Measurements from ENCODE around the gene GMDS. TPM values are rescaled to one million over a fixed set of nuclear protein-coding genes. Genes with fewer than 3 reads are reported as not detected.

GMDS gene
- total and polyA plus RNA-seq, 5 experiments from 2014 or later, result 11.4 to 25.0 (median 22.3) TPM

DNA sequence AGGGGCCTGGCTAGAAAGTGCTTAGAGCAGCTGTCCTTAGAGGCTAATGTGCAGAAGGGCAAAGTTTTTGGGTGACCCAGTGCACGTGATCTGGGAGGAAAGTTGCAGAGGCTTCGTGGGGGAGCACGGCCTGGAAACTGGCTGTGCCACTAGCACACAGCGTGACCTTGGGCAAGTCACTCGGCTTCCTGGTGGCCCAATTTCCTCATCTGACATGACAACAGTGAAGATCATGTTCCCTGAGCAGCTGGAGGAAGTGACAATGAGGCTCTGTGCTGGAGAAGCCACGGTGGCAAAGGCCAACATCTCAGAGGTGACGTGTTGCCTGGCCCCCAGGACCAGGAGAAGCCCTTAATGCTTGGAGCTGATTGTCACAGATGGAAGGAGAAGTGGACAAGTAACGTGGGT, 536.2 kb downstream of the GMDS start:
- no peak overlapping the region for H3K4me3 Mint-ChIP-seq
- POLR2A ChIA-PET, result no interaction called here
- H3K36me3 Mint-ChIP-seq, result peaks cover 0 to 3% (median 0%) of the 10 kb centered on the region in 3 donors
- peaks cover 0 to 7% (median 0%) of the 10 kb centered on the region in 4 donors for H3K4me1 Mint-ChIP-seq
- H3K9me3 Mint-ChIP-seq, result no peaks in the 10 kb centered on the region
- H3K27ac Mint-ChIP-seq, result peak overlapping the region in 1 of 10 donors; percentile 20
- H3K27me3 Mint-ChIP-seq, result no peaks in the 10 kb centered on the region
- DNase-seq, result no peak
- no peak for ATAC-seq

DNA sequence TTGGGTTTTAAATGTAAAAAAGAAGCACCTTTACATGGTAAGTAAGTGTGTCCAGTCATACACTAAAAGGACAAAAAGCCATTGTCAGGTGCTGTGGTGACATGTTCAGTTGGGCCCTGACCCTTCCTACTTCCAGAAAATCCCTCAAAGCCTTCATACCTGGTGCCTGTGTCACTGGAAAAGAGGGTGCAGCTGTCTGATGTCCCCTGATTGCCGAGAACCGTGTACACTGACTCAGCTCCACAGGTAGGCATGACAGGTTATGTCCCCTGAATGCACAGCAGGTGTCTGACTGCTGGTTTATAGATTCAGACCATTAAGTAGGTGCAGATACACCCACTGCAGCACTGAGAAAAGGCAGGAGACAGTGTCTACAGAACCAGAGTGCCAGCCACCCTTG, 536.6 kb downstream of the GMDS start:
- Mint-ChIP-seq H3K36me3 (peaks cover 0 to 3% (median 0%) of the 10 kb centered on the region in 3 donors), H3K4me3 (no peak overlapping the region), H3K27ac (no peak overlapping the region), H3K4me1 (peaks cover 0 to 7% (median 0%) of the 10 kb centered on the region in 4 donors), H3K27me3 (no peaks in the 10 kb centered on the region), H3K9me3 (no peaks in the 10 kb centered on the region)
- ATAC-seq, result no peak
- POLR2A ChIA-PET, result no interaction called here
- DNase-seq, result no peak

DNA sequence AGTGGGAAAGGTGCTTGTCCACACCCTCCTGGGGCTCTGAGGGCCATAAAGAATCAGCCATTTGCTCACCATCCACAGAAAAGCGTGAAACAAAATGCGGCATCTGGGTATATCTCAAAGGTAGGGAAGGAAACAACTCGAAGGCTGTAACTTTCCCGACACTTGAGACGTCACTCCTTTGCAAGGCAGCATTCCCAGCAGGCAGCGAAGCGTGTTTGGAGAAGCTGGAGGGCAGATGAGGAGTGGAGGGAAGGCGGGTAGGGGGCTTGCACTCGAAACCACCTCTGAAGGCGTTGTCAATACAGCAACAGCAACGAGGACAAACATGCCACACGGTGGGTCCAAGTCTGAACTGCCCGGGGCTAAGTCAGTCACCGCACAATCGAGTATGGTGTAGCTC, 537.3 kb downstream of the GMDS start:
- H3K4me3 Mint-ChIP-seq, result no peak overlapping the region
- no peak overlapping the region for H3K27ac Mint-ChIP-seq
- ATAC-seq, result no peak
- H3K27me3 Mint-ChIP-seq, result no peaks in the 10 kb centered on the region
- POLR2A ChIA-PET, result no interaction called here
- no peak for DNase-seq
- H3K36me3 Mint-ChIP-seq, result no peaks in the 10 kb centered on the region
- H3K4me1 Mint-ChIP-seq, result peaks cover 0 to 7% (median 0%) of the 10 kb centered on the region in 4 donors
- no peaks in the 10 kb centered on the region for H3K9me3 Mint-ChIP-seq

- no peak overlapping the region for H3K4me3 Mint-ChIP-seq
- peak overlapping the region in 1 of 10 donors; percentile 3 for H3K27ac Mint-ChIP-seq
- DNase-seq (no peak), ATAC-seq (no peak)
- no peaks in the 10 kb centered on the region for H3K9me3 Mint-ChIP-seq
- H3K4me1 Mint-ChIP-seq, result peaks cover 0 to 3% (median 0%) of the 10 kb centered on the region in 4 donors
- POLR2A ChIA-PET, result no interaction called here
- H3K36me3 Mint-ChIP-seq, result no peaks in the 10 kb centered on the region
- no peaks in the 10 kb centered on the region for H3K27me3 Mint-ChIP-seq
These were observed 539.8 kb downstream of the GMDS start for GRCh38 chr6:1705630-1706029.

GRCh38 chr6:1705183-1705582, 540.2 kb downstream of the GMDS start:
- ATAC-seq, result no peak

GRCh38 chr6:1704711-1705110, 540.7 kb downstream of the GMDS start:
- H3K36me3 Mint-ChIP-seq, result no peaks in the 10 kb centered on the region
- no peak overlapping the region for H3K27ac Mint-ChIP-seq
- no peak for DNase-seq
- H3K4me3 Mint-ChIP-seq, result no peak overlapping the region
- ATAC-seq, result no peak
- peaks cover 0 to 3% (median 0%) of the 10 kb centered on the region in 4 donors for H3K4me1 Mint-ChIP-seq
- H3K9me3 Mint-ChIP-seq, result no peaks in the 10 kb centered on the region
- POLR2A ChIA-PET, result no interaction called here
- H3K27me3 Mint-ChIP-seq, result no peaks in the 10 kb centered on the region

More at GRCh38 chr6:1705183-1705582, 540.2 kb downstream of the GMDS start:
- H3K27ac Mint-ChIP-seq, result peak overlapping the region in 1 of 10 donors; percentile 3
- H3K9me3 Mint-ChIP-seq, result no peaks in the 10 kb centered on the region
- H3K4me1 Mint-ChIP-seq, result peaks cover 0 to 3% (median 0%) of the 10 kb centered on the region in 4 donors
- no peaks in the 10 kb centered on the region for H3K27me3 Mint-ChIP-seq
- no peak for DNase-seq
- POLR2A ChIA-PET, result no interaction called here
- no peaks in the 10 kb centered on the region for H3K36me3 Mint-ChIP-seq
- no peak overlapping the region for H3K4me3 Mint-ChIP-seq

DNA sequence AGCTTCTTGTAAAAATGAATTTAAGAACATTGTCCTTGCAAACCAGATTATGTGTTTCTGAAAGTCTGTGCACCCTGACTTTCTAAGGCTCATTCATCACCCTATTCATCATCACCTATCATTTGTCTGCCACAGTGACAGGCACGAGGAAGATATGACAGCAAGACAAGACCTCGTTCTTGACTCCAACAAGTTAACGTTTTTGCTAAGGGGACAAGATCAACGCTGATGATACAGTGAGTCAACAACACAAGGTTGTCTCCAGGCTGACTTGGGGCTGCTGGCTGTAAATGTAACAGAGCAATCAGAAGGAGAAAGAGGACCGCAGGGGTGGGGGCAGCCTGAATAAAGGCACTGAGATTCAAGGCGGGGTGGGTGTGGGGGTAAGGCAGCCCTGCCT, 541.5 kb downstream of the GMDS start:
- H3K9me3 Mint-ChIP-seq, result no peaks in the 10 kb centered on the region
- peak overlapping the region in 1 of 10 donors; percentile 18 for H3K27ac Mint-ChIP-seq
- DNase-seq (no peak), ATAC-seq (no peak)
- H3K4me1 Mint-ChIP-seq, result peaks cover 0 to 8% (median 2%) of the 10 kb centered on the region in 4 donors
- H3K36me3 Mint-ChIP-seq, result no peaks in the 10 kb centered on the region
- no peak overlapping the region for H3K4me3 Mint-ChIP-seq
- POLR2A ChIA-PET, result no interaction called here
- no peaks in the 10 kb centered on the region for H3K27me3 Mint-ChIP-seq

DNA sequence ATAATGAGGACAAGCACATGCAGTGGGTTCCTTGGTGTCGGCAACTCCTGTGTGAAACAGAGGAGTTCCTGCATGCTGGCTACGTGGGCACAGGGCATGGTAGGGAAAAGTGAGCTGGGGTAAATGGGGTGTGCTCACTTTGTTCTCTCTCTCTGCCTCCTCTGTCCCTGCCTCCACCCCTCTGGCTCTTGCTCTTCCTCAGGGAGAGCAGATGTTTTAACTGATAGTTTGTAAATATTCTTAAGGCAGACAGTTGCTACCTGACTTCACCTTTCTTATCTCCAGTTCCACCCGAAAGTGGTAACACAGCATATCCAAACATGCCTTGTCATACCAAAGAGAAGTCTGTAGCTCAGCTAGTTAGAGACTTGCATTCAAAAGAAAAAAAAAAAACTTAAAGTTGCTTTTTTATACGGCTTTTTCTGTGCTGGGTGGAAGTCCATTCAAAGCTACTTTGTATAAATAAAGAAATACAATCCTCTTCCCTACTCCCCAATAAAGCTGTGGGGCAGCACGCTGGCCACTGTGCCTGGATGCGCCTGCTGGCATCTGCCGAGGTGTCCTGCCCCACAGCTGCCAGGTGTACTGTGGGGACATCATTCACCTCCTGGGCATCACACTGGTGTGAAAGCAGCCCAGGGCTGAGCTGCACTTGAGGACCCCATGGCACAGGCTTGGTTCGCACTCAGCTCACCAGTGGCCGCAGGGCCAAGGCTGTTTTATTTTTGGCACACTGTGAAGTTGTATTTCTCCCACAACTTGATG, 542.1 kb downstream of the GMDS start:
- no peak for ATAC-seq
- peaks cover 0 to 9% (median 4%) of the 10 kb centered on the region in 4 donors for H3K4me1 Mint-ChIP-seq
- no peaks in the 10 kb centered on the region for H3K36me3 Mint-ChIP-seq
- POLR2A ChIA-PET, result no interaction called here
- no peaks in the 10 kb centered on the region for H3K27me3 Mint-ChIP-seq
- no peak overlapping the region for H3K4me3 Mint-ChIP-seq
- H3K27ac Mint-ChIP-seq, result peak overlapping the region in 1 of 10 donors; percentile 47
- no peak for DNase-seq
- no peaks in the 10 kb centered on the region for H3K9me3 Mint-ChIP-seq

DNA sequence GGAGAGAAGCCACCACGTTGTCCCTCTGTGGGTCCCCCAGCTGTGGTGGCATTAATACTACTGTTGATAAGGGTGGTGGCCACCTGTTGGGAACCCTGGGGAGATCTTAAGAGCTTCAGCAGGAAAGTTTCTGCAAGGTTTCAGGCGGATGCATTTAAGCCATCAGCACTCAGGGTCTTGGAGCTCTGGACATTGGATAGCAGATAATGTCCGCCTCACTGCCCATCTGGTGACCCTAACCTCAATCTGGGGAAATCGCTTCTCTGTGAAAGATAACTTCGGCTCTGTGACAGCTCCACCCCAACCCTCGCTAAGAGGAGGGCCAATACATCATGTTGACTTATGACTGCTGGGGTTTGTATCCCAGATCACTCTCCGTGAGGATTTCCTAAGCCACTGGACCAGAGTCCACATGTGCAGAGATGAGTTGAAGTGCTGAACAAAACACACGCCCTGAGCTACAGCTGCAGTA, 542.8 kb downstream of the GMDS start:
- no peak for ATAC-seq
- H3K27ac Mint-ChIP-seq, result peak overlapping the region in 2 of 10 donors; percentile 23 to 47
- DNase-seq, result no peak
- POLR2A ChIA-PET, result no interaction called here
- H3K4me3 Mint-ChIP-seq, result no peak overlapping the region
- peaks cover 0 to 6% (median 0%) of the 10 kb centered on the region in 3 donors for H3K36me3 Mint-ChIP-seq
- no peaks in the 10 kb centered on the region for H3K9me3 Mint-ChIP-seq
- peaks cover 0 to 9% (median 4%) of the 10 kb centered on the region in 4 donors for H3K4me1 Mint-ChIP-seq
- H3K27me3 Mint-ChIP-seq, result no peaks in the 10 kb centered on the region

DNA sequence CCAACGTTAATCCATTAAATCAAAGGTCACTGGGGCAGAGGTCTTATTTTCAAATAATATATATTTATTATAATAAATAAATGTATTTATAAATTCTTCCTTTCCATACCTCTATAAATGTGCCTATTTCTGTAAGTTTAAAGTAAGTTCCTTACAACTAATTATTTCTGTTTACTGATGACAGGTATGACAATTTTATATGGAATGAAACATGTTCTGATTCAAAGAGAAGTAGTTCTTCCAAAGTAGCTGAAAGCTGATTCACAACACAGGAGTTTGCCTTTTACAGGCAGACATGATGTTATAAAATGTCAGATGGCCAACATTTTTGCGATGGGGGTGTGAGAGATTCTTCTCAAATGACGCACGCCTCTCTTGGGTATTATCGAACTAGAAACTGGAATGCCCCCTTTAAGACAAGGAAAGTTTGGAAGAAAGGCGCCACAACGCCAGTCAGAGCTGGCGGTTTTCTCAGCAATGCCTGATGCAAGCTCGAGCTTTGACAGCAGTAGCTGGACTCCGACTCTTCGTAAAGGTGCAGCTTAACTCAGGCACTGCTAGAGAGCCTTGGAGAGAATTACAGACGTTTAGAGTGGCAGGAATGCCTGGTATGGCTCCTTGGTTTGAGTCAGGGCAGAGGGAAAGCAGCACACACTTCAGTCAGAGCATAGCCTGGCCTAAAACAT, 543.6 kb downstream of the GMDS start:
- DNase-seq (no peak), ATAC-seq (no peak)
- H3K36me3 Mint-ChIP-seq, result peaks cover 0 to 7% (median under 1%) of the 10 kb centered on the region in 3 donors
- H3K27ac Mint-ChIP-seq, result no peak overlapping the region
- POLR2A ChIA-PET, result no interaction called here
- H3K9me3 Mint-ChIP-seq, result no peaks in the 10 kb centered on the region
- no peaks in the 10 kb centered on the region for H3K27me3 Mint-ChIP-seq
- no peak overlapping the region for H3K4me3 Mint-ChIP-seq
- peaks cover 0 to 9% (median 4%) of the 10 kb centered on the region in 4 donors for H3K4me1 Mint-ChIP-seq

- Mint-ChIP-seq H3K27ac (no peak overlapping the region), H3K4me3 (no peak overlapping the region), H3K36me3 (peaks cover 0 to 12% (median 8%) of the 10 kb centered on the region in 3 donors), H3K27me3 (no peaks in the 10 kb centered on the region), H3K4me1 (peaks cover 0 to 7% (median 4%) of the 10 kb centered on the region in 4 donors), H3K9me3 (no peaks in the 10 kb centered on the region)
- POLR2A ChIA-PET, result no interaction called here
- no peak for DNase-seq
- ATAC-seq, result no peak
These were observed 545.0 kb downstream of the GMDS start for GRCh38 chr6:1700278-1700967.

- Mint-ChIP-seq H3K4me3 (no peak overlapping the region), H3K27ac (peak overlapping the region in 2 of 10 donors; percentile 15 to 16), H3K36me3 (peaks cover under 1 to 18% (median 8%) of the 10 kb centered on the region in 3 donors), H3K9me3 (peaks cover 0 to 1% (median 0%) of the 10 kb centered on the region in 9 donors), H3K27me3 (no peaks in the 10 kb centered on the region), H3K4me1 (peaks cover 0 to 7% (median 4%) of the 10 kb centered on the region in 4 donors)
- POLR2A ChIA-PET, result no interaction called here
- ATAC-seq, result no peak
- DNase-seq, result no peak
These were observed 546.9 kb downstream of the GMDS start for GRCh38 chr6:1698527-1698926.

Measured in naive thymus-derived CD8-positive, alpha-beta T cell (primary cell).